GM23338 (cell line): ENCODE data around the gene LRRC8B. TPM values are rescaled to one million over a fixed set of nuclear protein-coding genes. Genes with fewer than 3 reads are reported as not detected.

Experiments used
- ATAC-seq: fragments of 200-7000 bp; cut with Tn5 transposase; 3 replicates; pipeline ENCODE4 v1.9.1; 2020
- DNase-seq: peaks from one replicate; pipeline ENCODE4 v3.0.0-alpha.2; 2015; ENCODE audit warnings: low spot score
- H2AFZ ChIP-seq: fragments of 200-600 bp; sonication (generic); 2 replicates; pipeline ENCODE4 v1.8.0; 2016; ENCODE audit warnings: antibody characterized with exemption, mild to moderate bottlenecking, moderate library complexity
- H3F3A ChIP-seq: fragments of 200-600 bp; sonication (generic); replicated peaks from 2 replicates; pipeline ENCODE4 v1.8.0; 2017; ENCODE audit warnings: antibody characterized with exemption, mixed run types, low read depth
- H3K27ac ChIP-seq: fragments of 200-600 bp; sonication (generic); 2 replicates; pipeline ENCODE4 v1.6.1; 2016; ENCODE audit warnings: low read depth
- H3K27me3 ChIP-seq: fragments of 200-600 bp; sonication (generic); 2 replicates; pipeline ENCODE4 v1.8.0; 2016; ENCODE audit warnings: mild to moderate bottlenecking, mixed run types, moderate library complexity; ENCODE audit not compliant: insufficient read depth
- H3K36me3 ChIP-seq: fragments of 200-600 bp; sonication (generic); 2 replicates; pipeline ENCODE4 v1.8.0; 2016; ENCODE audit warnings: mild to moderate bottlenecking; ENCODE audit not compliant: insufficient read depth
- H3K4me1 ChIP-seq: fragments of 200-600 bp; sonication (generic); 2 replicates; pipeline ENCODE4 v1.8.0; 2016; ENCODE audit warnings: mild to moderate bottlenecking, moderate library complexity; ENCODE audit not compliant: insufficient read depth
- H3K4me2 ChIP-seq: fragments of 200-600 bp; sonication (generic); 2 replicates; pipeline ENCODE4 v1.7.1; 2017; ENCODE audit warnings: mixed run types
- H3K4me3 ChIP-seq: fragments of 200-600 bp; sonication (generic); 2 replicates; pipeline ENCODE4 v1.6.1; 2016; ENCODE audit warnings: mixed run types
- H3K79me2 ChIP-seq: fragments of 200-600 bp; sonication (generic); replicated peaks from 2 replicates; pipeline ENCODE4 v1.8.0; 2017; ENCODE audit warnings: mild to moderate bottlenecking; ENCODE audit not compliant: insufficient read depth
- H3K9me2 ChIP-seq: fragments of 200-600 bp; sonication (generic); 2 replicates; pipeline ENCODE4 v1.8.0; 2017; ENCODE audit not compliant: insufficient read depth
- H4K20me1 ChIP-seq: fragments of 200-600 bp; sonication (generic); replicated peaks from 2 replicates; pipeline ENCODE4 v1.8.0; 2017; ENCODE audit warnings: mild to moderate bottlenecking; ENCODE audit not compliant: insufficient read depth
- H3K27ac Mint-ChIP-seq: 2 replicates; pipeline ENCODE4 v1.8.0; 2020; ENCODE audit warnings: inconsistent platforms, mild to moderate bottlenecking, moderate library complexity, mixed read lengths
- H3K27me3 Mint-ChIP-seq: 3 replicates; pipeline ENCODE4 v1.8.0; 2022; ENCODE audit warnings: low read depth, mild to moderate bottlenecking, moderate library complexity, mixed read lengths, inconsistent platforms; ENCODE audit not compliant: insufficient read depth, poor library complexity
- H3K36me3 Mint-ChIP-seq: 3 replicates; pipeline ENCODE4 v1.8.0; 2021; ENCODE audit warnings: low read depth, mild to moderate bottlenecking, inconsistent platforms, moderate library complexity, mixed read lengths
- H3K4me1 Mint-ChIP-seq: 3 replicates; pipeline ENCODE4 v1.8.0; 2020; ENCODE audit warnings: mild to moderate bottlenecking, inconsistent platforms, mixed read lengths
- H3K4me3 Mint-ChIP-seq: 3 replicates; pipeline ENCODE4 v1.8.0; 2021; ENCODE audit warnings: moderate library complexity, mild to moderate bottlenecking, inconsistent platforms, mixed read lengths
- H3K9me3 Mint-ChIP-seq: 3 replicates; pipeline ENCODE4 v1.8.0; 2020; ENCODE audit warnings: moderate library complexity, mild to moderate bottlenecking, inconsistent platforms, mixed read lengths
- JUNB ChIP-seq: IDR thresholded peaks from one replicate; pipeline ENCODE4 v1.6.1; 2016; ENCODE audit warnings: antibody characterized with exemption; ENCODE audit not compliant: unreplicated experiment
- ZNF331 ChIP-seq: fragments of 250-450 bp; sonication (Bioruptor Pico); IDR thresholded peaks from 2 replicates; pipeline ENCODE4 v1.5.0; 2020; ENCODE audit warnings: low read depth, mild to moderate bottlenecking, moderate library complexity
- polyA plus RNA-seq: library from polyadenylated mRNA; unstranded; fragments of >200 nt; fragmentation: Nextera tagmentation; extraction: Ambion mirVana; gene quantifications from 2 replicates; pipeline ENCODE4 v1.2.1, GENCODE V29; 2016
- total RNA-seq: library from RNA; depleted of rRNA; stranded (reverse); fragments of >200 nt; shearing (Covaris generic); gene quantifications from 2 replicates; pipeline ENCODE4 v1.2.3, GENCODE V29; 2014
- TF ChIP-seq, protein P1 (sequence below), 2 experiments: fragments of 200-600 bp in 1 of 2; sonication (generic) in 1 of 2; conservative IDR thresholded peaks; 2 replicates each; pipeline versions ENCODE4 v1.5.1 to v1.6.1; 2016 to 2017; ENCODE audit warnings: antibody characterized with exemption in 2 of 2, low read depth in 2 of 2, mild to moderate bottlenecking in 2 of 2, moderate library complexity in 1 of 2
- TF ChIP-seq, protein P2 (sequence below): fragments of 250-450 bp; sonication (Bioruptor Pico); IDR thresholded peaks from 2 replicates; pipeline ENCODE4 v1.5.0; 2020; ENCODE audit warnings: mild to moderate bottlenecking, moderate library complexity

The LRRC8B gene
- total and polyA plus RNA-seq, 2 experiments from 2014 or later = 9.0 to 26.5 TPM

DNA sequence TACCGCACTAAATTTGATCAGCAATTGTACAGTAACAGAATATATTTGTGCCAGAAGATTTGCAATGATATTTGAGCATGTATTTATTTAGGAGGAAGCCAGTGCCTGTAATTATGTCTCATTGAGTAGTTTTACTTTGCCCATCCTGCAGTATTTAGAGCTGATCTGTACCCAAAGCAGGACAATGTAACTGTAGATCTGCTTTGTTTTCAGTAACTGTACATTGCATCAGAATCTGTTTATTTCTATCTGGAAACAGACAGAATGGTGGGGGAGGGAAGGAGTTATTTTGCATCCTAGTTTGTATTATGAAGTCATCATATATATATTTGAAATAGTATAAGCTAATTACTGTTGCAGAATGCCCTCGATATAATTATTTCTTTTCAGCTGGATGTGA lies 72.1 kb downstream of the LRRC8B start:
- Histone ChIP-seq H3F3A (0 out of 2 replicates have a peak, but pooled peaks cover 3% of the 10 kb centered on the region), H3K4me3 (no peak overlapping the region), H3K4me2 (no peak overlapping the region), H3K4me1 (peaks cover 54% of the 10 kb centered on the region), H3K36me3 (no peaks in the 10 kb centered on the region), H3K9me2 (no peaks in the 10 kb centered on the region), H3K27ac (no peak overlapping the region; the same call in 1 of the 2 replicates), H4K20me1 (no peaks in the 10 kb centered on the region), H2AFZ (no peak overlapping the region), H3K27me3 (no peaks in the 10 kb centered on the region), H3K79me2 (peaks cover 10% of the 10 kb centered on the region)
- Mint-ChIP-seq H3K27ac (no peak overlapping the region), H3K9me3 (no peaks in the 10 kb centered on the region), H3K27me3 (no peaks in the 10 kb centered on the region), H3K4me3 (no peak overlapping the region), H3K4me1 (peaks cover 61% of the 10 kb centered on the region), H3K36me3 (peaks cover 8% of the 10 kb centered on the region; the same call in 2 of the 3 replicates)
- TF ChIP-seq JUNB = no peak
- TF ChIP-seq, protein P1, sequence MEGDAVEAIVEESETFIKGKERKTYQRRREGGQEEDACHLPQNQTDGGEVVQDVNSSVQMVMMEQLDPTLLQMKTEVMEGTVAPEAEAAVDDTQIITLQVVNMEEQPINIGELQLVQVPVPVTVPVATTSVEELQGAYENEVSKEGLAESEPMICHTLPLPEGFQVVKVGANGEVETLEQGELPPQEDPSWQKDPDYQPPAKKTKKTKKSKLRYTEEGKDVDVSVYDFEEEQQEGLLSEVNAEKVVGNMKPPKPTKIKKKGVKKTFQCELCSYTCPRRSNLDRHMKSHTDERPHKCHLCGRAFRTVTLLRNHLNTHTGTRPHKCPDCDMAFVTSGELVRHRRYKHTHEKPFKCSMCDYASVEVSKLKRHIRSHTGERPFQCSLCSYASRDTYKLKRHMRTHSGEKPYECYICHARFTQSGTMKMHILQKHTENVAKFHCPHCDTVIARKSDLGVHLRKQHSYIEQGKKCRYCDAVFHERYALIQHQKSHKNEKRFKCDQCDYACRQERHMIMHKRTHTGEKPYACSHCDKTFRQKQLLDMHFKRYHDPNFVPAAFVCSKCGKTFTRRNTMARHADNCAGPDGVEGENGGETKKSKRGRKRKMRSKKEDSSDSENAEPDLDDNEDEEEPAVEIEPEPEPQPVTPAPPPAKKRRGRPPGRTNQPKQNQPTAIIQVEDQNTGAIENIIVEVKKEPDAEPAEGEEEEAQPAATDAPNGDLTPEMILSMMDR (conservative IDR thresholded peaks at IDR 0.05; ENCODE audit: low read depth in 2 of 2) = no peak
- TF ChIP-seq, protein P2, sequence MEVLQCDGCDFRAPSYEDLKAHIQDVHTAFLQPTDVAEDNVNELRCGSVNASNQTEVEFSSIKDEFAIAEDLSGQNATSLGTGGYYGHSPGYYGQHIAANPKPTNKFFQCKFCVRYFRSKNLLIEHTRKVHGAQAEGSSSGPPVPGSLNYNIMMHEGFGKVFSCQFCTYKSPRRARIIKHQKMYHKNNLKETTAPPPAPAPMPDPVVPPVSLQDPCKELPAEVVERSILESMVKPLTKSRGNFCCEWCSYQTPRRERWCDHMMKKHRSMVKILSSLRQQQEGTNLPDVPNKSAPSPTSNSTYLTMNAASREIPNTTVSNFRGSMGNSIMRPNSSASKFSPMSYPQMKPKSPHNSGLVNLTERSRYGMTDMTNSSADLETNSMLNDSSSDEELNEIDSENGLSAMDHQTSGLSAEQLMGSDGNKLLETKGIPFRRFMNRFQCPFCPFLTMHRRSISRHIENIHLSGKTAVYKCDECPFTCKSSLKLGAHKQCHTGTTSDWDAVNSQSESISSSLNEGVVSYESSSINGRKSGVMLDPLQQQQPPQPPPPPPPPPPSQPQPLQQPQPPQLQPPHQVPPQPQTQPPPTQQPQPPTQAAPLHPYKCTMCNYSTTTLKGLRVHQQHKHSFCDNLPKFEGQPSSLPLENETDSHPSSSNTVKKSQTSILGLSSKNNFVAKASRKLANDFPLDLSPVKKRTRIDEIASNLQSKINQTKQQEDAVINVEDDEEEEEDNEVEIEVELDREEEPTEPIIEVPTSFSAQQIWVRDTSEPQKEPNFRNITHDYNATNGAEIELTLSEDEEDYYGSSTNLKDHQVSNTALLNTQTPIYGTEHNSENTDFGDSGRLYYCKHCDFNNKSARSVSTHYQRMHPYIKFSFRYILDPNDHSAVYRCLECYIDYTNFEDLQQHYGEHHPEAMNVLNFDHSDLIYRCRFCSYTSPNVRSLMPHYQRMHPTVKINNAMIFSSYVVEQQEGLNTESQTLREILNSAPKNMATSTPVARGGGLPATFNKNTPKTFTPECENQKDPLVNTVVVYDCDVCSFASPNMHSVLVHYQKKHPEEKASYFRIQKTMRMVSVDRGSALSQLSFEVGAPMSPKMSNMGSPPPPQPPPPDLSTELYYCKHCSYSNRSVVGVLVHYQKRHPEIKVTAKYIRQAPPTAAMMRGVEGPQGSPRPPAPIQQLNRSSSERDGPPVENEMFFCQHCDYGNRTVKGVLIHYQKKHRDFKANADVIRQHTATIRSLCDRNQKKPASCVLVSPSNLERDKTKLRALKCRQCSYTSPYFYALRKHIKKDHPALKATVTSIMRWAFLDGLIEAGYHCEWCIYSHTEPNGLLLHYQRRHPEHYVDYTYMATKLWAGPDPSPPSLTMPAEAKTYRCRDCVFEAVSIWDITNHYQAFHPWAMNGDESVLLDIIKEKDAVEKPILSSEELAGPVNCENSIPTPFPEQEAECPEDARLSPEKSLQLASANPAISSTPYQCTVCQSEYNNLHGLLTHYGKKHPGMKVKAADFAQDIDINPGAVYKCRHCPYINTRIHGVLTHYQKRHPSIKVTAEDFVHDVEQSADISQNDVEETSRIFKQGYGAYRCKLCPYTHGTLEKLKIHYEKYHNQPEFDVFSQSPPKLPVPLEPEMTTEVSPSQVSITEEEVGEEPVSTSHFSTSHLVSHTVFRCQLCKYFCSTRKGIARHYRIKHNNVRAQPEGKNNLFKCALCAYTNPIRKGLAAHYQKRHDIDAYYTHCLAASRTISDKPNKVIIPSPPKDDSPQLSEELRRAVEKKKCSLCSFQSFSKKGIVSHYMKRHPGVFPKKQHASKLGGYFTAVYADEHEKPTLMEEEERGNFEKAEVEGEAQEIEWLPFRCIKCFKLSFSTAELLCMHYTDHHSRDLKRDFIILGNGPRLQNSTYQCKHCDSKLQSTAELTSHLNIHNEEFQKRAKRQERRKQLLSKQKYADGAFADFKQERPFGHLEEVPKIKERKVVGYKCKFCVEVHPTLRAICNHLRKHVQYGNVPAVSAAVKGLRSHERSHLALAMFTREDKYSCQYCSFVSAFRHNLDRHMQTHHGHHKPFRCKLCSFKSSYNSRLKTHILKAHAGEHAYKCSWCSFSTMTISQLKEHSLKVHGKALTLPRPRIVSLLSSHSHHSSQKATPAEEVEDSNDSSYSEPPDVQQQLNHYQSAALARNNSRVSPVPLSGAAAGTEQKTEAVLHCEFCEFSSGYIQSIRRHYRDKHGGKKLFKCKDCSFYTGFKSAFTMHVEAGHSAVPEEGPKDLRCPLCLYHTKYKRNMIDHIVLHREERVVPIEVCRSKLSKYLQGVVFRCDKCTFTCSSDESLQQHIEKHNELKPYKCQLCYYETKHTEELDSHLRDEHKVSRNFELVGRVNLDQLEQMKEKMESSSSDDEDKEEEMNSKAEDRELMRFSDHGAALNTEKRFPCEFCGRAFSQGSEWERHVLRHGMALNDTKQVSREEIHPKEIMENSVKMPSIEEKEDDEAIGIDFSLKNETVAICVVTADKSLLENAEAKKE (CRISPR knock-in tag) = no peak
- no peak for TF ChIP-seq ZNF331 (CRISPR knock-in tag)
- no peak for ATAC-seq
- DNase-seq = no peak
